GM21717 (cell line): ENCODE data around the gene RTN4IP1.
"Not testable (repeated sequence)": the region's sequence is repeated elsewhere in the genome, so short reads cannot be mapped to it uniquely, and the experiment has no call there.

Experiments
- ATAC-seq: cut with Tn5 transposase; IDR thresholded peaks from one replicate; pipeline ENCODE4 v1.9.1; 2021; ENCODE audit warnings: mild to moderate bottlenecking, moderate library complexity; ENCODE audit not compliant: unreplicated experiment

Gene RTN4IP1

DNA sequence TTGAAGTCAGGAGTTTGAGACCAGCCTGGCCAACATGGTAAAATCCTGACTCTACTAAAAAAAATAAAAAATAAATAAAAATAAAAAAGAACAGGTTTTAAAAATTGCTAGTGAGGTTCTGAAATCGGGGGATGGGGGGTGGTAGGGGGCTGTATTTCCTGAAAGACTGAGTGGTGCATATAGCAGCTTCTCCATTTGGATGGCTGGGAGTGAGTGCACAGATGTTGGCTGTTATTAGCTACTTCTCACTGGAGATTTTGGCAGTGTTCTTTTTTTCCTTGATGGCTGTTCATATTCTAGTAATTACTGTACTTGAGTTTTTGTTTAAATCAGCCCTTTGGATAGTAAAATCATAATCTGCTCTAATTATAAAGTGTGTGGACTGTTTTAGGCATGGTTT lies 79.8 kb downstream of the RTN4IP1 start:
- no peak for ATAC-seq

DNA sequence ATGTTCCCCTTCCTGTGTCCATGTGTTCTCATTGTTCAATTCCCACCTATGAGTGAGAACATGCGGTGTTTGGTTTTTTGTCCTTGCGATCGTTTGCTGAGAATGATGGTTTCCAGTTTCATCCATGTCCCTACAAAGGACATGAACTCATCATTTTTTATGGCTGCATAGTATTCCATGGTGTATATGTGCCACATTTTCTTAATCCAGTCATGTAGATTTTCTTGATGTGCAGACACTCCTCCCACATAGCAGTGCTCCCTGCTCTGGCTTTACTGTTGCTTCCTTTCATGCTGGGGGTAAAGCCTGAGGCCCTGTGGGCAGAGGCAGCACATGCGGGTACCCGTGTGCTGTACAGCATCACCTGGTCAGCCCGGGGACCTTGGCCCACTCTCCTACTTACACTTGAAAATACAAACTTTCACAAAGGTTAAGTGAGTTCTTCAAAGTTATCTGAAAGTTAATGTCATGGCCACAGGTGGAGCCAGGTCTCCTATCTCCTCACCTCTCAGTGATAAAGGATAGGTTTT lies 80.3 kb downstream of the RTN4IP1 start:
- not testable (repeated sequence) for ATAC-seq

DNA sequence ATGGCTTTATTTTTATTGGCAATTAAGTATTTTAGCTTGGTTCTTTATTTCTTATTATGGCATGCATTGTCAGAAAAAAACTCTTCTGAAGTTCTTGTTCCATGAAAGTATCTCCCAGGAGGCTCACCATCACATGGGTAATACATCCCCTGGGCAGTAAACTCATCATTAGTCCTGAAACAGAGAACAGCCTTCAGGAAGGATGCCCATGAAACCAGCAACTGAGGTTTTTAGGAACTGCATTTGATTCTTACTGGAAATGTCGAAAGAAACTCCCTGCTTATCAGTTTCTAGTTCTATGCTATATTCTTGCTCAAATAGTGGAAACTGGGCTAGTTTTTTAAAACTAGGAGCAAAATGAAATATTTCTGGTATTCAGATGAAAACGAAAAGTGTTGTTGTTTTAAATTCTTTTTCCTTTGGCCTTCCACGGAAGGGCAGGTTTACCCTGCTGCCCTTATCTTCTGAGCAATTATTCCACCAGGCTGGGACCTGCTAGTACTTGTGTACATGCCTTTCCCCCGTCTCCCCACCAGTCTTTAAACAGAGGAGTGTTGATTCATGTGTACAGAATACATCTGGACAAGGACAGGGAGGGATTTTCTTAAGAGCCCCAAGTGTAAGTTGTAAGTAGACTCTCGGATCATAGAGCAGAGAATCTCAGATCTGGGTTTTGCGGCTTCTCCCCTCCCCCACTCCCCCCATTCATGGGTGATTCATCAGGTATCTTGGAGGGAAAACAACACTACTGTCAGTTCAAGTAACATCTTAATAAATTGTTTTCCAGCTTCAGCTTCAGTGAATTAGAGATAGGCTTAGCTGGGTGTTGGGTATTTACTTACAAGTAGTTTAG lies 81.5 kb downstream of the RTN4IP1 start:
- ATAC-seq = no peak

DNA sequence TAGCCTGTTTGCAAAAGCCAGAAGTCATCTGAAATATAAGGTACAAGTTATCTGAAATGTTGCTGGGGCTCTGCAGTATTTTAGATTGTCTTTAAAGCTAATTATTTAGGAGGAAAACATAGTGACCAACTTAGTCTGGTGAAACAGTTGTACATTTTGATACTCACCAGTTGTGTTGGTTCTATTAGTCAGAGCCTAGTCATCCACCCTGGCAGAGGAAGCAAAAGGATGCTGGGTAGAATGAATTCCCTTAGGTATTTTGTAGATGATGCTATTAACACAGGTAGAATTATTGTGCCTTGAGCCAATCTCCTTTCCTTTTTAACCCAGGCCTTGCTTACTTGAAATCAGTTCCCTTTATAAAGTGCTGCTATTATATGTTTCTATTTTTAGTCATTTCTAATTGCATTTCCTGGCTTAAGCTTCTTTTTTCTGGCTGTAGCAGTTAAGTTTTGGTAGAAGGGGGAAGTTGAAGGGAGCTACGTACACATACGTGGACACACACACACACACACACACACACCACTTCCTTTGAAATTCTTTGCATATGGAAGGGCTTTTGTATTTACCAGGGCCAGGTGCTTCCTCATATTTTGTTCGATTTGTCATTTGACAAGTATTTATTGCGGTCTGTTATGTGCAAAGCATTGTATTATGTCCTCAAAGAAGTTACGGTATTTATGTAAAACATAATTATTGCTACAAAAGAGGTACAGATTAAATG lies 82.4 kb downstream of the RTN4IP1 start:
- ATAC-seq = no peak

DNA sequence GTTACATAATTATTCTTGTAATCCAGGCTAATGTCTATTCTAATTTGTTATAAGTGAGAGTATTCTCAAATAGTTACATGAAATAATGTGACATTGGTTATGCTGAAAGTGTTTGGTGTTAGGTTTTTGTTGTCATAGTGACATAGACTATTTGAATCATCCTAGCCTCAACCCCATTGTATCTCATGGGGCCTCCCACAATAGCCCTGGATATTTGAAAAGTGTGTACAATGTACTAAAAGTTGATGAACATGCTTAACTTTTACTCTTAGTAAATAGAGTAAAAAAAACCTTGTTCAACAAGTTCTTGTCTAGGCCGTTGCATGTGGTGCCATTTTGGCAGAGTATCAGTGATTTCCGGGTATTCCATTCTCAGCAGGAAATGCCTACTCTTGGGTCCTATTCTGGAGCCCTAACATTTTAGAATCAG lies 83.0 kb downstream of the RTN4IP1 start:
- ATAC-seq = no peak

DNA sequence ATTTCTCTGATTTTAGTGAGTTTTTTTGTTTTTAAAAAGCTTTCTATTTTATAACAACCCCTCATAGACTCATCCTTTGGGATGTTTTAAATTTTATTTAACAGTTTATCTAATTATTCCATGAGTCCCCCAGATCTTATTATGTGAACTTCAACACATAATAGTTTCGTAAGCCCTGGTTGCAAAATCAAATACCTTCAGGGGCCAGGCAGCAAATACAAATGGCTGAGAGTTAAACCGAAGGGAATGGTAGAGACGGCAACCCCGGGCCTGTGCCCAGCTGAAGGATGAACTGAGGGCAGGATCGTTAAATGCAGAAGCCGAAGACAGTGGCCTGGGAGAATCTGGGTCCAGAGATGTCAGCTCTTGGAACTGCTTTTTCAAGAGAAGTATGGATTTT lies 88.4 kb downstream of the RTN4IP1 start:
- ATAC-seq = no peak

DNA sequence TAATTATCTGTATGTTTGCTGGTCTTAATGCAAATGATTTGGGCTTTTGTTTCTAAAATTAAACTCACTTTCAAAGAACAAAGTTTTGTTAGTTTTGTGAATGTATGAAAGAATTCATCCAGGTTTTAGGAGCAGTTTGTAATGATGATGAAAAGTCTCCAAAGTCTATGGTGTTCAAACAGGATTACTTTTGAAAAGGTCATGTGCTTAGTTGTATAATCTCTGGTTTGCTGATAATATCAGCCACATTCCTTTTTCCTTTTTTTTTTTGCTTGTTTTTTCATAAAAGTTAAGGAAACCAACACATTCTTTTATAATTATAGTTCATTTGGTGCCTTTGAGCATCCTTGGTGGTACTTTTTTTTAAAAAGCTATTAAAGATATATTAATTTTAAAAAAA lies 88.9 kb downstream of the RTN4IP1 start:
- ATAC-seq = no peak

DNA sequence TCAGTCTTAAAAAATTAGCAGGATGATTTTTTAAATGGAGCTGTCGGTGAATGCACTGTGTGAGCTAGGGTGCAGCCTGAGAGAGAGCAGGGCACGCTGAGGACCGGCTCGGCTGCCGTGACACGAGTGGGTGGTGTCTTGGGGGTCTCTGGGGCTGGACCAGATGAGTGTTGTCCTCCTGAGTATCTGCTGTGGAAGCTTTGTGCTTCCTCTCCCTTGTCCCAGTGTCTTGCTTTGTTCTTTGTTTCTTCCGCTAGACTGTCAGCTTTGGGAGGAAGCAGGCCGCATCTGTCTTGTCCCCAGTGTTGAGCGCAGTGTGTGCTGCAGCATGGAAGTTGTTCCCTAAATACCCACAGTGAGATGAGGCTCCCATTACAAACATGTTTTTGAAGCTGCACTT lies 89.4 kb downstream of the RTN4IP1 start:
- no peak for ATAC-seq

DNA sequence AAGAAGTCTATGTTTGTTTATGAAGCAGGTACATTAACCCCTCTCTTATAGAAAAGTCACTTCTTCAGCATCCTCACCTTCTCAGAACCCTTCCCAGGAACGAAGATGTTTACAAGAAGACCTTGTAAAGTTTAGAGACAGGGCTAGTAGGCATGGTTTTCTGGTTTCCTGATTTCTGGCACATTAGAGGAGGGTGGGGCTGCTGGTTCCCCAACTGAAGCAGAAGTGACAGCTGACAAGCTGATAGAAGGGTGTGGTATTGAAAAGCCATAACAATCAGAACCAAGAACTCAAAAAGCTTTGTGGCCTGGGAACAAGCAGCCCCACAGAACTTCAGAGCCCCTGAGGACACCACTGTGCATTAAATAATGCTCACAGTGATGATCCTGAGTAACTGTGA lies 91.2 kb downstream of the RTN4IP1 start:
- no peak for ATAC-seq

DNA sequence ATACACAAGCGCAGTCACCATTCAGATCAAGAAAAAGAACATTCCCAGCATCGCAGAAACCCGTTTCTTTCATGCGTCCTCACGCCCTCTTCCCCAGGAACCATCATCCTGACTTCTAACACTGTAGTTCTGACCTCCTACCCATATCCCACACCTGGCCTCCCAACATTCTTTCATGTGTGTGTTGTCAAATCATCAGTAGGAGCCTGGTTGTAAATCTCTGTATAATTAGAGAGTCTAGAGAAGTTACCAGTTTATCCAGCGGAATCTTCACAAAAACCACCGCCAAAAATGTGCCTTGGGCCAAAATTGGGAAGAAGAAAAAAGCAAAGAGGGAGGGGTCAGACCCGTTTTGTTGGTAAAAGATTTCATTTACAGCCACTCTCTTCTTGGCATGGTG lies 91.6 kb downstream of the RTN4IP1 start:
- no peak for ATAC-seq

DNA sequence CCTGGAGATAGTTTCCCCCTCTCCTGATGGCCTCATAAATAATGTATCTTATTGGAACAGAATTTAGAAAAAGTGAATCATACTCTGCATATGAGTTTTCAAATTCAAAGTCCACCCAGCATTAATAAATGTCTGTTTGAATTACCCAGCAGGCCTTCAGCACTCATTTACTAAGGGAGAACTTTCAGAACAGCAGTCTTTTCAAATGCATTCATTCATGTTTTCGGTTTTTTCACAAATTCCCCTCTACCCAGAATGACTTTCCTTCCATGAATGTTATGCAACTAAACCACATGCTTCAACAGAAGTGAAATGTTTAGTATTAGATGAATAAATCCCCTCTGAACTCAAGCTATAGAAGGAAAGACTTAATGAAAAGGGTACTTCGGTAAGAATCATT lies 92.4 kb downstream of the RTN4IP1 start:
- no peak for ATAC-seq

DNA sequence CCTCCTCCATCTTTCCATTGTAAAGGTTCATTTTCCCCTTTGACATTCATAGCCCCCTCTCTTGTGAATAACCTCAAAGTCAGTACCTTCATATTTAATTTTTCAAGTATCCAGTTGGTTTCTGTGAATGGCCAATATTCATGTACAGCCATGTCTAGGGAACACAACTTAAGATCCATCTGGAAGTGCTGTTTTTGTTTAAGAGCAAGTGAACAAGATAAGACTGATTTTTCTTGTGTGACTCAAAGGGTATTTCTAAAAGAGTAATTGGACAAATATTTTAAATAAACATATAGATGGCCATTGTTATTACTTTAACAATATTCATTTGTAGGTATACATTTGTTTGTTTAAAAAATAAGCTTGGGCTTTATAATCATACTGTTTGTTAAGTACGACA lies 92.9 kb downstream of the RTN4IP1 start:
- ATAC-seq = no peak

DNA sequence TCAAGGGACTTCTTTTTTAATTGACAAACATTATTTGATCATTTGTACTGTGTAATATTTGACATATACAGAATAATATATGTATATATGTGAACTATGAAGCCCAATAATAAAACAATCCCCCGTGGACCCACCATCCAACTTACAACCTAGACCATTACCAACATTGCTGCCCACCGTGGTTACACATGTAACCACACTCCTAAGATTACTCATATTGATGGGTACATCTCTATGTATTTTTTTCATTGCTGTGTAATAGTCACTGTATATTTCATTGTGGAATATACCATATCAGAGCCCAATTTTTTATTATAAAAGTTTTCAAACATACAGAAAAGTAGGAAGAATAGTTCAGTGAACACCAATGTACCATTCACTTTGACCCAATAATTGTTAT lies 94.3 kb downstream of the RTN4IP1 start:
- no peak for ATAC-seq

DNA sequence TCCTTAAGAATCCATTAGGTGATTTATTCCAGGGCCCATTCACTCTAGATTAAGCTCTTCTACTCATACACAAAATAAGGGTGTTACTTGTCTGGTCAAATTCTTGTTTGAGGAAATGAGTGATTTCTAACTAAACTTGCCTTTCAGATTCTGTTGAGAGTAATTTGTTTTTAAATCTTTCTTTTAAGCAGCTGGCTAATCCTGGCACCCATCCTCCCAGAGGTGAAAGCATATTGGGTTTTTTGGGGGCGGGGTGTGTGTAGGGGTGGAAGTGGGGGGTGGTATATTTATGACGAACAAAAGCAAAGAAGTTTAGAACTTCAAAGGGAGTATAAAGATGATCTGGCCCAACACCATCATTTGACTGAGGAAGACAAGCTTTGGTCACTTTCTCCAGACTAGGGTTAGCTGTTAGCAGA lies 94.7 kb downstream of the RTN4IP1 start:
- no peak for ATAC-seq

DNA sequence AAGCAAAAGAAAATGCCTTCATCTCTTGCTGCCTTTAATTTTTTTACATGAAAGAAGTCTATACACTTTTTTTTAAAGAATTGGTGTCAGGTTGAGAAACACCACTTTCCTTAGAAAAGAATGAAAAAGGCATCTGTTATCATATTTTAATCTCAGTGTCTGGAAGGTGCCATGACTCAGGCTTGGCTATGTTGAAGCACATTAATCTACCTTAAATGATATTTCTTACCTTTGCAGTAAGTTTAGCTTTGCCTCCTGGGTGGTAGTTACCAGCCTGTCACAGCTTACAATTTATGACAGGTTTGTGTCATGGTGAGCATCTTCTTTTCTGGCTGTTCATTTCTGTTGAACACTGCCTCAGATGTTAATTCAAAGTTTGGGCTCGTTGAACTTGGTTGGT lies 95.3 kb downstream of the RTN4IP1 start:
- no peak for ATAC-seq

DNA sequence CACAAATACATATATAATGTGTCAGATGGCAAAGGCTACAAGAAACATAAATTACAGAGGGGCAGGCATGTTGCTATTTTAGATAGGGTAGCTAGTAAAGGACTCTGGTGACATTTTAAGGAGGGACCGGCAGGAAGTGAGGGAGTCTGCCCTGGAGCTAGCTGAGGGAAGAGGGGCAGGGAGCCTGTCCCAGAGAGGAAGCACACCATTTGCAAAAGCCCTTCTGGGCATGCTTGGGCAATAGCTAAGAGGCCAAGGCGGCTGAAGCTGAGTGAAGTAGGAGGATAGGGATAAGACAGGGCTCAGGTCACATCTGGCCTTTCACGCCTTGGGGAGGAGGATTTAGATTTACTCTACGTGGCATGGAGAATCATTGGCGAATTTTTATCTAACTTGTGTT lies 96.2 kb downstream of the RTN4IP1 start:
- no peak for ATAC-seq

DNA sequence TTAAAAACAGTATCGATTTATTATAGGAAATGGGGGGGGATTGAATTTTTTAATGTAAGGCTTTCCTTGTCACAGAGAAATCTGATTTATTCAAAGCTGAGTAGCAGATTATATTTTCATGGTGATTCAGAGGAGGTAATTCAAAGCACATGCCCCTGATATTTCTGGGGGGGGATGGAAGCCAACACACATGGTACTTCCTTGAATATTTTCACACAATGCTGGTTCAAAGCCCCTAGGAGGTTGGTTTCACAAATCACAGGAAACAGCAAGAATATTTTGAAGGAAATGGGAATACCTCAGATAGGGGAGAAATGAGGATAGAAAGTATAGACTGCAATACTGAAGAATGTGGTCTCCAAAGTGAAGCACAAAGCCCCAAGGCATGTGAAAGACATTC lies 98.8 kb downstream of the RTN4IP1 start:
- no peak for ATAC-seq

DNA sequence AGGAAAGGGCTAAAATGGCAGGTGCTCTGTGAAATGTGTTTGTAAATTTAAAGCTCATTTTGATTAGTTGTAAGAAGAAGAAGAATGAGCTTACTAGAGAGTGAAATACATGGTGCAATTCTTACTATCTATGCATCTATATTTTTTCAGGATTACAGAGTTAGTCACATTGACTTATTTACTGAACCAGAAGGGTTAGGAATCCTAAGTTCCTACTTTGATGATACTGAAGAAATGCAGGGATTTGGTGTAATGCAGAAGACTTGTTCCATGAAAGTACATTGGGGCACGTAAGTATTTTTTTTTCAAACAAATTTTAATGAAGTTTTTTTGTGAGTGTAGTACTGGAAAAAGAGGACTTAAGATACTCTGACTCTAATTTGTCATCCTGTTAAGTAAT lies 99.3 kb downstream of the RTN4IP1 start:
- ATAC-seq = no peak

DNA sequence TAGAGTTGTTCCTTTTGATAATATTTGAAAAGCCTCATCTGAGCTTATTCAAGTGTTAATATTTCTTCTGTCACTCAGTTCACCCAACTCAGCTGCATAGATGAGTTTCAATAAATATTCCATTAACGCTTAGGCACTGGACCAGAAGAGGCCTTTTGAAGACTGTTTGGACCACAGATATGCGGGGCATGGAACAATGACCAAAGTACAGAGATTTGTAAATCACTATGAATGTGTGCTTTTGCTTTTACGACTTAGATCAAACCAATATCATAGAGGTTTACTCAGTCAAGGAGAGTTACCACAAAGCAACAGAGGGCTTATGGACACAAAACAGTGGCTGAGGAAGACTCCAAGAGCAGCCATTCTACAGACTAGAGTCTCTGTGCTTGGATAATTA lies 99.9 kb downstream of the RTN4IP1 start:
- no peak for ATAC-seq

DNA sequence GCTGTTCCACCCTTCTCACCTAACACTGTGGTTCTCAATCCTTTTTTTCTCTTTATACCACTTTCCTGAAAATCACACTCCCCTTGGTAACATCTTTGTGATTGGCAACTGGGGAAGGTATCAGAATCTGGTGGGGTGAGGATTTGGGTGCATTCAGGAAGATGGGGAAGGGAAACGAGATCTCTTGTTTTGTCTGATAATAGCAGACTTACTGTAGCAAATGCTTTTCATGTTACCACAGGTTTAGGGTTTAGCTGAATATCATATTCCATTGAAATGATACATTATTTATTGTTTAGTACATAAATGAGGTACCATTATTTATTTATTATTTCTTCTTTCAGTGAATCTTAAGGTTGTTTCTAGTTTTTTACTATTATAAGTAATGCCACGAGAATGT lies 100.8 kb downstream of the RTN4IP1 start:
- ATAC-seq = no peak

DNA sequence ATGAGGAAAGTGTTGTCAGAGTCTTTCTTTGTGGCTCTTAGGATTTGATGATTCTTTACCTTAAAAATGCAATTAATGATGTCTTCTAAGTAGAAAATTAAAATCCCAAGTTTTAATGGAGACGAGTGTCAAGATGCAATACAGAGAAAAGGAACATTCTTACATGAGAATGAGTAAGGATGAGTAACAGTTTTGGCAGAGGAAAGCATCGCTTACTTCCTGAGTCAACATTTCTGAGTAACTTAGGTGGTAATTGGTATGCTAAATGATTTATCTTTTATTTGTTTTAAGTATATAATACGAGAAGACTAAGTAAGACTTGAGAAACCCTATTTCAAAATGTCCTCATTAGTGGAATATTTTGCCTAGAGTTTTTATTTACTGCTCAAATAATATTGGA lies 101.3 kb downstream of the RTN4IP1 start:
- no peak for ATAC-seq

DNA sequence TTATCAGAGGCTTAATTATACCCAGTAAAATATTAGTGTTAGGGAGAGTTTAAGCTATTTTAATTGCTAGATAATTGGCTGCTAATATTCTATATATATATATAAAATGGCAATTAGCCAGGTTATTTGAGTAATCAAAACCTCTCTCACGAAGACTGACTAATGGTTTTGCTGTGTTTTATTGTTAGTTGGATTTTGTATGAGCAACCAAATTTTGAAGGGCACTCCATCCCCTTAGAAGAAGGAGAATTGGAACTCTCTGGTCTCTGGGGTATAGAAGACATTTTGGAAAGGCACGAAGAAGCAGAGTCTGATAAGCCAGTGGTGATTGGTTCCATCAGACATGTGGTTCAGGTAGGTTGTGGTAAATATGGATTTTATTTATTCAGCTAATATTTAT lies 102.2 kb downstream of the RTN4IP1 start:
- no peak for ATAC-seq
